SK-MEL-5 (cell line): ENCODE results near the gene CRACR2A. TPM values are rescaled to one million over a fixed set of nuclear protein-coding genes. Genes with fewer than 3 reads are reported as not detected.

Experiments used
- DNase-seq: peaks from one replicate; pipeline ENCODE4 v3.0.0-alpha.2; 2016; ENCODE audit warnings: low read depth, low spot score
- in situ Hi-C: cut with HindIII; loops from 2 replicates; pipeline ENCODE4 v1.10.0; 2016; ENCODE audit warnings: low sequenced_read_pairs, high pct_unique_total_duplicates, low pct_unique_long_range_greater_than_20kb
- total RNA-seq: library from RNA; depleted of rRNA; stranded (reverse); fragments of >200 nt; shearing (Covaris generic); gene quantifications from 2 replicates; pipeline ENCODE4 v1.2.3, GENCODE V29; 2014

Gene CRACR2A
- total RNA-seq, 1 experiment from 2014 or later, result 9.2 TPM

DNA sequence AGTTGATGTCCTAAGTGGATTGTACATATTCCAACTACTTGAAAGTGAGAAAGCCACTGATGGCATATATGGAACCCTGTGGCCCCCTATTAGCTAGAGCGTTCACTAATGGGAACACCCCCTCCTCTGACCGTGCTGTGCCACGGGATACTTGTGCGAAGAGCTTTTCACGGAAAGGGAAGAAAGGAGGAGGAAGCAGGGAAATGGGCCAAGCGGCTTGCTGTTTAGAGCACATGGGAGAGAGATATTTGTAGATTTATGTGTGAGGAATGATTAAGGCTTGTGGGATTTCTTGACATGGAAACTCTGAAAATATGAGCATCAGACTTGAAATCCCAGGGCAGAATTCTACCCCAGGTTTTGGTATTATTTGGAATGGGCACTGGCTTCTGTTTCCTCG is 132.1 kb downstream of the CRACR2A start:
- DNase-seq, result no peak
- in situ Hi-C loops, result no loop called here

DNA sequence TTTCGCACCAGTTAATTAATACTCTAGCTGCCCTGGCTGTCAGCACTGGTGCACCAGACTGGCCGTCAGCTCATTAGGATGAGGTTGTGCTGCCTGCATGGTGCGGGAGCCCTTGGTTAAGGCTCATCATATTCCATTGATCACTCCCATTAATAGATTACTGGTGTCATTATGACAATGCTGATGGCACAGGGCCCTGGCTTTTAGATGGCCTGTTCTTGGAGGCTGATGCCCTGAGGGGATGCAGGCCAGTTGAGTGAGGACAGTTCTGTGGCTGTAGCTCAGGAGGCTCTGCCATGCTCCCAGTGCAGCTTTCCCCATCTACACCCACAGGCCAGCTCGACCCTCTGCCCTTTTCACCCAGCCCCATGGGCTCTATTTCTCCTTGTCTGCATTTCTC is 135.3 kb downstream of the CRACR2A start:
- no peak for DNase-seq
- in situ Hi-C loops, result no loop called here

DNA sequence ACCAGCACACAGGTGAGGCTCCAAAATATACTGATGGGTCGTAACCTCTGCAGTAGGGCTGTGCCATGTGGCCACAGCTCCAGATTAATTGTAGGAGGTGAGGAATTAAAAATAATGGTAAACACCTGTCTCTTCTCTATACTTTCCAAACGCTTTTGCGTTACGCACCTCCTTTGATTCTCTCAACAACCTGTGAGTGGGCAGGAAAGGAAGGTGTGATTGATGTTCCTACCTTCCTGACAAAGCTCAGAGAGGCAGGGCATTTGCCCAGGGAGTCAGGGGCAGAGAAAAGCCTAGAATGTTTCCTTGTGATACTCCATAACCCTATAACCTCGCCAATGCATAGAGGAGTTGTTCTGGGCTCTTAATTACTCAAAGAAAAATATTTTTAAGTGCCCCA is 137.0 kb downstream of the CRACR2A start:
- DNase-seq, result no peak
- in situ Hi-C loops, result no loop called here

DNA sequence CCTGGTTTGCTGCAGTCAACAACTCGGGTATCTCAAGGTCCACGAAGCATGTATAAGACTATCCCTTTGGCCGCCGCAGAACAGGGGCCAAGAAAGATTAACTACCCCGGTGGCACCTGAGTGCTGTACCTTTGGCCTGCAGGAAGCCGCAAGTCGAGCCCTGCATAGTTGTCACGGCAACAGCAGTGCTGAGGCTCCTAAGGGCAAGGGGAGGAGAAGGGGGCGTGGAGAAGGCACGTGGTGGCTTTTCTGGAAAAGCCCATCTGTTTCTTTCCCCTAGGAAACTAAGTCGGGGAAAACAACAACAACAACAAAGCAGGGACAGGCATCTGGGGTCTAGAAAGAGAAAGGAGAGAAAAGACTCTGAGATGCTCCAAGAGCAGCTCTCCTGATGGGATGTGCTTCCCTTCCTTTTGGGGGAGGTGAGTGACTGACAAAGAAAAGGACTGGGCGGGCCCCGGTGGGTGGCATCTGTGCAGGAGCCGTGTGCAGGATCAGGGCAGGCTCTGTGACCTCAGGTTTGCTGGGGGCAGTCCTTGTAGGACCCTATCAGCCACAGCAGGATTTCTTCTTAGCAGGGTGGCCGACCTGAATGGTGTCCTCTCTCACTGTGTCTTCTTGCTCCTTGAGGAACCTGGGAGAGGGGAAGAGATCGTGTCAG is 138.0 kb downstream of the CRACR2A start:
- DNase-seq, result no peak
- in situ Hi-C loops, result no loop called here

- no peak for DNase-seq
- in situ Hi-C loops, result no loop called here
Measured at GRCh38 chr12:3613641-3614395, 139.1 kb downstream of the CRACR2A start.

DNA sequence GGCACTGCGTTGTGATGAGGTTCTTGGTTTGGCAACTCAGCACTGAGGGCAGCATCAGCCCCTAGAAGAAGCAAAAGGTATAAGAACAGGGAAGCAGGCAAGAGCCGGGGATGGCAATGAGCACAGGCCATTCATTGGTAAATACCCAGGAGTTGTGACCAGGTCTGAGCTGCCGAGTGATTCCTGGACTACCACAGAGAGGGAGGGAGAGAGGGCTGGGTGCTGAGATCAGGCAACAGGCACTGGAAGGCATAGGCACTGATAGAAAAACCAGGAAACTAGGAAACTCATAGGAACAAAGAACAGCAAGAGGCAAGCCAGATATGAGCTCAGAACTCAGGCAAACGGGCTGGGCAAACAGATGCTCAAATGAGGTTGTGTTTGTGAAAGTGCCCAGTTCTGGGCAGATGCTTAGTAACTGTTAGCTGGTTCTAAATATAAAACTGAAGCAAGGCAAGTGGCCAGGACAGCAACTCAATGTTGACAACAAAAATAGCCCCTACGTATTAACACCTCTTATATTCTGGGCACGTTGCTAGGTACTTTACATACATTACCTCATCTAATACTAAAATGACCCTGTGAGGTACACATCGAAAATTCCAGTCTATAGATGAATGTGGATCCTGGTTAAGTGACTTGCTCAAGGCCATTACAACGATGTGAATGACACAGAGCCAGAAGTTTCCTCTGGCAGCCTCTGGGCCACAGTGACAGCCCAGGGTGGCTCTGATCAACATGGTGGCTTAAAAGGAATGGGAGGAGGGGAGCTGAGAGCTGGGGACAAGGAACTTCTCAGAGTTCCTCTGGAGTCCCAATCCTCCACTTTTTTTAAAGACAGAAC is 140.8 kb downstream of the CRACR2A start:
- no peak for DNase-seq
- in situ Hi-C loops, result no loop called here

DNA sequence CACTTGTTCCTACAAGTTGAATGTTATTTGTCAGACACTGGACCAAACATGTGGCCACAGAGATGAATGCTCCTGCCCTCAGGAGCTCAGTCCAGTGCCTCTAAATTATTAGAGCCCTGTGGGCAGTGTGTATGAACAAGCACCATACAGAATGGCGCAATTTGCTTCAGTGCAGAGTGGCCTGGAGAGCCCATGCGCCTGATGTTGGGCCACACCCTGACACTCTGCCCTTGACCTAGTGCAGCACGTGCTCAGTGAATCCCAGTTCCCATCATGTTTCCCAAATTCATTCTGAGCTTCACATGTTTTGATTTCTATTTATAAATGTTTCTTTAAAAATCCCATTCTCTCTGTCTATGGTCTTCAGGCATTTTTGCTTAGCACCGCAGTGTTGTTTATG is 145.1 kb downstream of the CRACR2A start:
- DNase-seq, result no peak
- in situ Hi-C loops, result no loop called here

GRCh38 chr12:3607039-3607720 is 145.7 kb downstream of the CRACR2A start:
- in situ Hi-C loops, result no loop called here
- DNase-seq, result no peak

GRCh38 chr12:3606128-3606527 is 146.8 kb downstream of the CRACR2A start:
- DNase-seq, result no peak
- in situ Hi-C loops, result no loop called here

GRCh38 chr12:3605692-3606091 is 147.2 kb downstream of the CRACR2A start:
- in situ Hi-C loops, result no loop called here
- DNase-seq, result no peak

GRCh38 chr12:3604748-3605586 is 147.9 kb downstream of the CRACR2A start:
- in situ Hi-C loops, result no loop called here
- DNase-seq, result no peak

DNA sequence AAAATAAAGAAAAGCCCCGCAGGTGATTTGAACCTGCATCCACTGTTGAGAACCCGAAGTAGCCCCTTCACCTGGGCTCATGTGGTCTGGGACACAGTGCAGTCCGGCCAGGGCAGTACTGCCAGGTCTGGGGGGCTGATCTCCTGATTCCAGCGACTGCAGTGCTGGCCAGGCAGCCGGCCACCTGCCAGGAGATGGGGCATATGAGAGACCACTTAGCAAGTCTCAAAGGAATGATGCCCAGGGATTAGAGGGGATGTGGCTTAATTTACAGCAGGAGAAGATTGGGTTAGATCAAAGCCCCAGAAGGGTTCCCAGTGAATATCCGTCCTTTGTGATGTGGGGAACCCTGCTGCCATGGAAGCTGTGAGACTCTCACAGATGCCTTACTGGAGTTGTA is 148.6 kb downstream of the CRACR2A start:
- no peak for DNase-seq
- in situ Hi-C loops, result no loop called here

GRCh38 chr12:3603576-3603975 is 149.3 kb downstream of the CRACR2A start:
- in situ Hi-C loops, result no loop called here
- no peak for DNase-seq

DNA sequence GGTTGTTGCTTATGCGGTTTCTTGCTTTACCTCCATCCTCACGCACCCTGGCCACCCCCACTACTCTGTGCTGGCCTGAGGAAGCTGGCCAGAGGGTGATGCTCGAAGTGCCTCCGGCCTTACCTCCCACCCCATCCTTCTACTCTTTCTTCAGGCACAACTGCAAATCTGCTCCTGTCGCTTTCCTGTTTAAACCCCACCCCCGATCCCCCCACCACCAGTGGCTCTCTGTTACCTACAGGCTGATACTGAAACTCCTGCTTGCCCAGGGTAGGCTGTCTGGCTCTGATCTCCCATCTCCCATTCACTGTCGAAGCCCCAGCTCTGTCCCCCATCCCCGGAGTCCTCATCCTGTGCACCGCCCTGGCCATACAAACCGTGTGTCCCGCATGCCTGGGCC is 150.4 kb downstream of the CRACR2A start:
- in situ Hi-C loops, result no loop called here
- no peak for DNase-seq

DNA sequence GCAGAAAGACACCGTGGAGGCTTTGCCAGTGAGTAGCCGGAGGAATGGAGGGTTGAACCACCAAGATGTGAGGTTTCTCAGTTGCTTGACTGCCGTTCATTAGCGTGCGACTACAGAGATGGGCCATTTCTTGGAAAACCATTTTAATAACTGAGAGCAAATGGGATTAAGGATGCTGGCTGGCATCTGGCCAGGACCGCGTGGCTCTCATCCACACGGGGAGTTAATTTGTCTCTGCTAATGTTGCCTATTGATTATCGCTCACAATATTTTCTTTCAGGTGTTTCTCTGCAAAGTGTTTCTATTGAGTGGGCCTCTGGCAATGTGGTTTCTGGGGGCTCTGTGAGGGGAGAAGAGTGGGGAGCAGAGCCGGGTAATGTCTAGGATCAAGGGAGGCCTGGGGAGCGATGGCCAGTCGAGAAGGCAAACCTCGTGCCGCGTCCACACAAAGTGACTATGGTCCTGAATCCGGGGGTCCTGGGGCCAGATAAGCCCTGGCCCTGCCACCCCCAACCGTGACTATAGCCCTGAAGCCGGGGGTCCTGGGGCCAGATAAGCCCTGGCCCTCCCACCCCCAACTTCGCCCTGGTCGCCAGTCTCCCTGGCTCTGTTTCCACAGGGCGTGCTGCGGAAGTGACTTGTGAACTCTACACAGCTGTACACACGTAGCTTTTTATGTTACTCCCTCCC is 151.3 kb downstream of the CRACR2A start:
- in situ Hi-C loops, result no loop called here
- DNase-seq, result no peak

GRCh38 chr12:3600951-3601350 is 152.0 kb downstream of the CRACR2A start:
- DNase-seq, result no peak
- in situ Hi-C loops, result no loop called here
